Activated T-cell treated with anti-CD3 and anti-CD28 coated beads, Interleukin-2, amount 50 U/mL, for 72 hours (primary cell): ENCODE results near the gene PPP1R13L. TPM values are rescaled to one million over a fixed set of nuclear protein-coding genes. Genes with fewer than 3 reads are reported as not detected.

Experiments
- ATAC-seq, 2 donors: fragments of 150-1000 bp; cut with Tn5 transposase; replicated peaks in 1 of 2; 2 replicates each; pipeline ENCODE4 v1.10.0; 2021; ENCODE audit warnings: moderate library complexity in 2 of 2, mild to moderate bottlenecking in 1 of 2
- DNase-seq, 2 donors: peaks; one replicate each; pipeline ENCODE4 v3.0.0; 2021 to 2022; ENCODE audit warnings: mixed read lengths in 1 of 2
- H3K27ac Mint-ChIP-seq: one replicate; pipeline ENCODE4 v1.8.0; 2022; ENCODE audit warnings: mild to moderate bottlenecking, moderate library complexity, mixed read lengths
- H3K27me3 Mint-ChIP-seq: one replicate; pipeline ENCODE4 v1.8.0; 2022; ENCODE audit warnings: low read depth, mixed read lengths
- H3K36me3 Mint-ChIP-seq, 2 donors: one replicate each; pipeline ENCODE4 v1.8.0; 2022; ENCODE audit warnings: mixed read lengths in 2 of 2, mild to moderate bottlenecking in 1 of 2; ENCODE audit not compliant: insufficient read depth in 2 of 2
- H3K4me1 Mint-ChIP-seq: one replicate; pipeline ENCODE4 v1.8.0; 2022; ENCODE audit warnings: low read depth, mixed read lengths
- H3K4me3 Mint-ChIP-seq, 2 donors: one replicate each; pipeline ENCODE4 v1.8.0; 2022; ENCODE audit warnings: mild to moderate bottlenecking in 2 of 2, mixed read lengths in 2 of 2, moderate library complexity in 2 of 2
- H3K9me3 Mint-ChIP-seq, 2 donors: one replicate each; pipeline ENCODE4 v1.8.0; 2022; ENCODE audit warnings: mixed read lengths in 2 of 2
- total RNA-seq, 2 donors: library from RNA; stranded (reverse); gene quantifications; one replicate each; pipeline ENCODE4 v1.2.3, GENCODE V29; 2022

Gene PPP1R13L, protein sequence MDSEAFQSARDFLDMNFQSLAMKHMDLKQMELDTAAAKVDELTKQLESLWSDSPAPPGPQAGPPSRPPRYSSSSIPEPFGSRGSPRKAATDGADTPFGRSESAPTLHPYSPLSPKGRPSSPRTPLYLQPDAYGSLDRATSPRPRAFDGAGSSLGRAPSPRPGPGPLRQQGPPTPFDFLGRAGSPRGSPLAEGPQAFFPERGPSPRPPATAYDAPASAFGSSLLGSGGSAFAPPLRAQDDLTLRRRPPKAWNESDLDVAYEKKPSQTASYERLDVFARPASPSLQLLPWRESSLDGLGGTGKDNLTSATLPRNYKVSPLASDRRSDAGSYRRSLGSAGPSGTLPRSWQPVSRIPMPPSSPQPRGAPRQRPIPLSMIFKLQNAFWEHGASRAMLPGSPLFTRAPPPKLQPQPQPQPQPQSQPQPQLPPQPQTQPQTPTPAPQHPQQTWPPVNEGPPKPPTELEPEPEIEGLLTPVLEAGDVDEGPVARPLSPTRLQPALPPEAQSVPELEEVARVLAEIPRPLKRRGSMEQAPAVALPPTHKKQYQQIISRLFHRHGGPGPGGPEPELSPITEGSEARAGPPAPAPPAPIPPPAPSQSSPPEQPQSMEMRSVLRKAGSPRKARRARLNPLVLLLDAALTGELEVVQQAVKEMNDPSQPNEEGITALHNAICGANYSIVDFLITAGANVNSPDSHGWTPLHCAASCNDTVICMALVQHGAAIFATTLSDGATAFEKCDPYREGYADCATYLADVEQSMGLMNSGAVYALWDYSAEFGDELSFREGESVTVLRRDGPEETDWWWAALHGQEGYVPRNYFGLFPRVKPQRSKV
- total RNA-seq, result 10 to 100 TPM; 22.7 to 32.0 TPM

- Mint-ChIP-seq H3K4me1 (peaks cover 54% of the 10 kb centered on the region), H3K36me3 (peaks cover 1 to 5% of the 10 kb centered on the region in 2 donors), H3K4me3 (peak within 1 kb of the TSS; percentile 93 to 99), H3K9me3 (no peaks in the 10 kb centered on the region), H3K27ac (peak within 1 kb of the TSS; percentile 95), H3K27me3 (peaks cover 22% of the 10 kb centered on the region)
- DNase-seq (peak; percentile 69 to 72), ATAC-seq (peak; percentile 35 to 45)
Observed at GRCh38 chr19:45404557-45405434, at the start of gene PPP1R13L. PPP1R13L (minus strand) TSS chr19:45405069; CDS start chr19:45398318, 6,751 bp downstream.

GRCh38 chr19:45451850-45452387 lies 47.0 kb upstream of the PPP1R13L start:
- DNase-seq (no peak), ATAC-seq (no peak)
- peaks cover 61% of the 10 kb centered on the region for H3K4me1 Mint-ChIP-seq
- H3K9me3 Mint-ChIP-seq, result no peaks in the 10 kb centered on the region
- H3K36me3 Mint-ChIP-seq, result no peaks in the 10 kb centered on the region
- H3K27ac Mint-ChIP-seq, result peak overlapping the region; percentile 12
- no peaks in the 10 kb centered on the region for H3K27me3 Mint-ChIP-seq
- H3K4me3 Mint-ChIP-seq, result peak overlapping the region; percentile 80 to 89

DNA sequence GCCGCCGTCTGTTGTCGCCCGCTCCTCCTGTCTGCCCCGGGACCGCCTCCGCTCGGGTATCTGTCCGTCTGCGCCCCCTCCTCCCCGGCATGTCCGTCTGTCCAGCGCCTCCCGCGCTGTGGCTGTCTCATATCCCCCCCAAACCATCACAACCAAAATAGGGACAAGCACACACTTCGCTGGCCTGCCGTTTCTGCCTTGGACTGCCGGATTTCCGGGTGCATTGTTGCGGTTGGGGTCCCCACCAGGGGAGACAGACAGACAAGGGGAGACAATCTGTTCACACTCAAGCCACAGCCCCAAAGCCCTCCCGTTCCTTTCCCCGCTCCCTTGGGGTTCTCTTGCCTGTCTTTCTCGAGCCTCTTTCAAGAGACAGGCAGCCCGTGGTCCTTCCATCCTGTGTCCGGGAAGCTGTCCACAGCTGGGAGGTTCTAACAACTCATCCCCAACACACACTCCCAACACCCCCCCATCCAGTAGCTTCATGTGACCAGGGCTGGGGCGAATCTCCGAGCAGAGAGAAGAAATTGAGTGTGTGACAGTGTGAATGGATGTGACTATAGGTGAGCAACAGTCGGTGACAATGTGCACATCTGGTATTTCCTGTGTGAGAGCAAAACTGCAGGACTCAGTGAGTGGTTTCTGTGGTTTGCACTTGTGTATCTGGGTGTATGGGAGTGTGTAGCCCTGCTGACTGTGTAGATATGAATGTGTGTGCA lies 46.4 kb upstream of the PPP1R13L start:
- ATAC-seq (peak; percentile 62 to 66), DNase-seq (peak; percentile 42 to 50)
- peak overlapping the region; percentile 80 to 89 for H3K4me3 Mint-ChIP-seq

GRCh38 chr19:45450012-45450333 lies 45.1 kb upstream of the PPP1R13L start:
- H3K27ac Mint-ChIP-seq, result peak overlapping the region; percentile 97
- no peaks in the 10 kb centered on the region for H3K9me3 Mint-ChIP-seq
- no peaks in the 10 kb centered on the region for H3K27me3 Mint-ChIP-seq
- ATAC-seq (peak; percentile 6 to 34), DNase-seq (no peak)
- peak overlapping the region; percentile 89 to 95 for H3K4me3 Mint-ChIP-seq
- no peaks in the 10 kb centered on the region for H3K36me3 Mint-ChIP-seq
- H3K4me1 Mint-ChIP-seq, result peaks cover 49% of the 10 kb centered on the region

More for the DNA sequence above, 46.4 kb upstream of the PPP1R13L start:
- peak overlapping the region; percentile 12 for H3K27ac Mint-ChIP-seq
- no peaks in the 10 kb centered on the region for H3K27me3 Mint-ChIP-seq
- no peaks in the 10 kb centered on the region for H3K36me3 Mint-ChIP-seq
- H3K4me1 Mint-ChIP-seq, result peaks cover 57% of the 10 kb centered on the region
- H3K9me3 Mint-ChIP-seq, result no peaks in the 10 kb centered on the region

- ATAC-seq (no peak), DNase-seq (no peak)
- H3K9me3 Mint-ChIP-seq, result no peaks in the 10 kb centered on the region
- peak overlapping the region; percentile 66 for H3K27ac Mint-ChIP-seq
- H3K4me3 Mint-ChIP-seq, result peak overlapping the region; percentile 65
- H3K4me1 Mint-ChIP-seq, result peaks cover 52% of the 10 kb centered on the region
- no peaks in the 10 kb centered on the region for H3K36me3 Mint-ChIP-seq
- H3K27me3 Mint-ChIP-seq, result no peaks in the 10 kb centered on the region
Observed at GRCh38 chr19:45448887-45449299, 44.0 kb upstream of the PPP1R13L start.

DNA sequence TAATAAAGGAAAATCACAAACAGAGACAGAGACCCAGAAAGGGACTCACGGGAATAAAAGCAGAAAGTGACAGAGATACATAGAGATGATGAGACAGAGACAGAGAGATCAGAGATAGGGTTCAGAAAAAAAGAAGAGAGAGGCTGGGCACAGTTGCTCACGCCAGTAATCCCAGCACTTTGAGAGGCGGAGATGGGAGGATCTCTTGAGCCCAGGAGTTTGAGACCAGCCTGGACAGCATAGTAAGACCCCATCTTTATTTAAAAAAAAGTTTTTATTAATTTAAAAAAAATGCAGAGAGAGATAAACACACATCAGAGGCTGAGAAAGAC lies 43.5 kb upstream of the PPP1R13L start:
- H3K4me3 Mint-ChIP-seq, result peak overlapping the region in 1 of 2 donors; percentile 33
- no peak for ATAC-seq
- no peaks in the 10 kb centered on the region for H3K36me3 Mint-ChIP-seq
- no peaks in the 10 kb centered on the region for H3K9me3 Mint-ChIP-seq
- H3K4me1 Mint-ChIP-seq, result peaks cover 57% of the 10 kb centered on the region
- peak overlapping the region; percentile 56 for H3K27ac Mint-ChIP-seq
- no peak for DNase-seq
- H3K27me3 Mint-ChIP-seq, result no peaks in the 10 kb centered on the region

- DNase-seq (no peak), ATAC-seq (no peak)
- Mint-ChIP-seq H3K9me3 (no peaks in the 10 kb centered on the region), H3K4me1 (peaks cover 62% of the 10 kb centered on the region), H3K27ac (no peak overlapping the region), H3K27me3 (no peaks in the 10 kb centered on the region), H3K4me3 (no peak overlapping the region), H3K36me3 (no peaks in the 10 kb centered on the region)
Observed at GRCh38 chr19:45446944-45447343, 42.1 kb upstream of the PPP1R13L start.

- H3K27me3 Mint-ChIP-seq, result no peaks in the 10 kb centered on the region
- DNase-seq (peak; percentile 12 to 15), ATAC-seq (no peak)
- H3K36me3 Mint-ChIP-seq, result no peaks in the 10 kb centered on the region
- H3K4me3 Mint-ChIP-seq, result no peak overlapping the region
- H3K9me3 Mint-ChIP-seq, result no peaks in the 10 kb centered on the region
- peaks cover 56% of the 10 kb centered on the region for H3K4me1 Mint-ChIP-seq
- H3K27ac Mint-ChIP-seq, result no peak overlapping the region
Observed at GRCh38 chr19:45446295-45446694, 41.4 kb upstream of the PPP1R13L start.

- ATAC-seq, result no peak
- H3K4me1 Mint-ChIP-seq, result peaks cover 59% of the 10 kb centered on the region
- no peak for DNase-seq
- H3K36me3 Mint-ChIP-seq, result no peaks in the 10 kb centered on the region
- H3K27me3 Mint-ChIP-seq, result no peaks in the 10 kb centered on the region
- H3K27ac Mint-ChIP-seq, result no peak overlapping the region
- no peaks in the 10 kb centered on the region for H3K9me3 Mint-ChIP-seq
- peak overlapping the region; percentile 88 for H3K4me3 Mint-ChIP-seq
Observed at GRCh38 chr19:45445139-45445538, 40.3 kb upstream of the PPP1R13L start.

DNA sequence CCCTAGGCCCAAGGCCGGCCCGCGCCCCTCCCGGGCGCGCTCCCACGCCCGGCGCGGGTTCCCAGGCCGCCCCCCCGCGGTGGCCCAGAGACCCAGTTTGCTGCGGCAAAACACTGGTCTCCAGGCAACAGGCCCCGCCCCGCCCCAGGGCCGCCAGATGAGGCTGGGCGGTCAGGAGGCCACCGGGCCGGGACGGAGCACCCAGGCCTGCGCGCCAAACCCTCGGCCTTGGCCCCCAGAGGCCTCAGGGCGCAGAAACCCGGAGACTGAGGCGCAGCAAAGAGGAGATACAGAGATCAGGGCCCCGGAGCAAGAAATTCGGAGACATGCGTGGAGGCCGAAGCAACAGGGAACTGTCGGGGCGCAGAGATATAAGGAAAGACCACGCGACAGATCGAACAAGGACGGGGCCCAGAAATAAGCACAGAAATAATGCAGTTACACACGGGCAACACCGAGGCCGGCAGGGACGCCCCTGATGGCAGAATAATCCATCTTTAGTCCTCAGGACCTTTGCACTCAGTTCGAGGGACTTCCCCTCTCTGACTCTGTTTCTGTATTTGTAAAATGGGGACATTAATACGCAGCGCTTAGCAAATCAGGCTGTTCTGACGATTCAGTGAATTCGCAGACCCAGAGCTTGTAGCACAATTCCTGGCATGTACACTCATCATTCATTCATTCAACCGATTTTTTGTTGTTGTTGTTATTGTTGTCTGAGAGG lies 39.6 kb upstream of the PPP1R13L start:
- Mint-ChIP-seq H3K4me3 (peak overlapping the region; percentile 88), H3K4me1 (peaks cover 54% of the 10 kb centered on the region), H3K27ac (no peak overlapping the region), H3K9me3 (no peaks in the 10 kb centered on the region), H3K36me3 (no peaks in the 10 kb centered on the region), H3K27me3 (no peaks in the 10 kb centered on the region)
- DNase-seq (peak; percentile 87 to 89), ATAC-seq (peak; percentile 69 to 70)

DNA sequence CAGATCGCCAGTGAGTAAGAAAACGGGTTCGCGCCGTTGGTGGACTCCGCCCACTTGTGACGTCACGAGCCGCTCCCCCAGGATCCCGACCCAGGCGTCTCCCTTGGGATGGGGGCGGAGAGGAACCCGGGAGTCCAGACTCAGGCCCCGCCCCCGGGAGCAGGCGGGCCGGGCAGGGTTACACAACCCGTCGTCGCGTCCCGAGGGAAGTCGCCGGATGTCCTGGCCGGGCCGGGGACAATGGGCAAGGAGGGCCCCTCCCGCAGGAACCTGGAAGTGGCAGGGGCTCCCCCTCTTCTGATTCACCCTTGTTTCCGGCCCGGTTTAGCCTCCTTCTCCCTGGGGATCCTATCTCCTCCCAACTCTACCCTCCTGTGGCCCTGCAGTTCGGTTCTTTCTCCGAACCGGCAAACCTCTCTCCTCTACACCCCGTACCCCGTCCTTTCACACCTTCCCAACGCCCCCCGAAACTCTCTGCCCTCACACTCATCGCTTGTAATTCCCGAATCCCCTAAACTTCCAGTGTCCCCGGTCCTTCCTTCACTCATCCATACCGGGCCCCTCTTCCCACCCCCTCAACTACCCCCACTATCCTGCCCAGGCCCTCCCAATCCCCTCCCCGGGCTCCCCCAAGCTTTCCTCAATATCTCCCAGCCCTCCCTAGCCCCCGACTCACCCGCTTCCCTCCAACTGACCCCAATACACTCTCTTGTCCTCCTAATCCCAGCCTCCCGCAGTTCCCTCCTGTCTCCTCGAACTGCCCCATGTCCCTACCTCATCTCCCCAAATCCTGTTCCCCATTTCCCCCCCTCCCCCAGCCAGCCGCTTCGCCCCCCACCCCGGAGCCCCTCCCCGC lies 38.8 kb upstream of the PPP1R13L start:
- H3K9me3 Mint-ChIP-seq, result no peaks in the 10 kb centered on the region
- H3K36me3 Mint-ChIP-seq, result no peaks in the 10 kb centered on the region
- H3K27me3 Mint-ChIP-seq, result no peaks in the 10 kb centered on the region
- peak overlapping the region; percentile 88 for H3K4me3 Mint-ChIP-seq
- ATAC-seq (peak; percentile 17 to 41), DNase-seq (peak; percentile 56 to 67)
- peaks cover 47% of the 10 kb centered on the region for H3K4me1 Mint-ChIP-seq
- H3K27ac Mint-ChIP-seq, result peak overlapping the region; percentile 67
